Smooth muscle cell (in vitro differentiated cells): ENCODE data around the gene RBM39. TPM values are rescaled to one million over a fixed set of nuclear protein-coding genes. Genes with fewer than 3 reads are reported as not detected.

Experiments
- DNase-seq: peaks from one replicate; lab custom pipeline; 2025; ENCODE audit not compliant: unreplicated experiment; lab: John Stamatoyannopoulos, UW
- H2AFZ ChIP-seq: fragments of 200-600 bp; sonication (generic); 2 replicates; pipeline ENCODE4 v1.6.0; 2016; ENCODE audit warnings: antibody characterized with exemption, low read depth, mild to moderate bottlenecking
- H3F3A ChIP-seq: fragments of 200-600 bp; sonication (generic); 2 replicates; pipeline ENCODE4 v1.6.0; 2017; ENCODE audit warnings: antibody characterized with exemption, low read depth
- H3K27ac ChIP-seq: fragments of 200-600 bp; sonication (generic); 2 replicates; pipeline ENCODE4 v1.5.1; 2016; ENCODE audit warnings: low read depth, mild to moderate bottlenecking
- H3K27me3 ChIP-seq: fragments of 200-600 bp; sonication (generic); 2 replicates; pipeline ENCODE4 v1.6.1; 2016; ENCODE audit warnings: low read depth, mild to moderate bottlenecking
- H3K36me3 ChIP-seq: fragments of 200-600 bp; sonication (generic); 2 replicates; pipeline ENCODE4 v1.5.1; 2016; ENCODE audit warnings: low read depth
- H3K4me1 ChIP-seq: fragments of 200-600 bp; sonication (generic); 2 replicates; pipeline ENCODE4 v1.5.1; 2016; ENCODE audit warnings: low read depth
- H3K4me2 ChIP-seq: fragments of 200-600 bp; sonication (generic); 2 replicates; pipeline ENCODE4 v1.6.0; 2016; ENCODE audit warnings: mild to moderate bottlenecking
- H3K4me3 ChIP-seq: fragments of 200-600 bp; sonication (generic); 2 replicates; pipeline ENCODE4 v1.5.1; 2016; ENCODE audit warnings: mild to moderate bottlenecking
- H3K79me2 ChIP-seq: fragments of 200-600 bp; sonication (generic); 2 replicates; pipeline ENCODE4 v1.6.0; 2016; ENCODE audit warnings: low read depth, mild to moderate bottlenecking
- H3K9ac ChIP-seq: fragments of 200-600 bp; sonication (generic); 2 replicates; pipeline ENCODE4 v1.6.0; 2016; ENCODE audit warnings: low read depth
- H3K9me3 ChIP-seq: fragments of 200-600 bp; sonication (generic); replicated peaks from 2 replicates; pipeline ENCODE4 v1.5.1; 2016; ENCODE audit warnings: low read depth
- H4K20me1 ChIP-seq: fragments of 200-600 bp; sonication (generic); 2 replicates; pipeline ENCODE4 v1.6.0; 2016; ENCODE audit warnings: low read depth
- CTCF ChIP-seq: fragments of 200-600 bp; sonication (generic); IDR thresholded peaks from 2 replicates; pipeline ENCODE4 v1.5.1; 2017; ENCODE audit warnings: borderline replicate concordance, mild to moderate bottlenecking, antibody characterized with exemption; ENCODE audit not compliant: insufficient read depth, poor library complexity, severe bottlenecking
- WGBS: methylation state at CpG from one replicate; pipeline ENCODE4 v1.1.7; 2016; ENCODE audit warnings: low lambda C conversion rate; 5-methylcytosine and 5-hydroxymethylcytosine counted together
- polyA plus RNA-seq: library from polyadenylated mRNA; unstranded; fragments of >200 nt; fragmentation: Nextera tagmentation; extraction: Ambion mirVana; gene quantifications from 2 replicates; pipeline ENCODE4 v1.2.1, GENCODE V29; 2016
- total RNA-seq: library from RNA; depleted of rRNA; stranded (reverse); fragments of >200 nt; gene quantifications from 2 replicates; pipeline ENCODE4 v1.2.3, GENCODE V29; 2014

RBM39 gene
- total and polyA plus RNA-seq, 2 experiments from 2014 or later, result 139 to 408 TPM

GRCh38 chr20:35698298-35699126 is 43.5 kb downstream of the RBM39 start:
- no peak for DNase-seq
- Histone ChIP-seq H3K9ac (peak overlapping the region; percentile 94), H4K20me1 (peaks cover 19% of the 10 kb centered on the region), H3K27me3 (no peaks in the 10 kb centered on the region), H3F3A (peaks cover 32% of the 10 kb centered on the region), H3K4me2 (peak overlapping the region; percentile 93), H3K4me3 (peak overlapping the region; percentile 81), H3K27ac (peak overlapping the region; percentile 94), H3K36me3 (peaks cover 4% of the 10 kb centered on the region), H3K9me3 (no peaks in the 10 kb centered on the region), H2AFZ (peak overlapping the region; percentile 80), H3K79me2 (peaks cover 10% of the 10 kb centered on the region), H3K4me1 (peaks cover 10% of the 10 kb centered on the region)
- whole genome bisulfite sequencing, result 11% methylated on average over 37 of the region's 37 CpGs
- TF ChIP-seq CTCF, result no peak

GRCh38 chr20:35697696-35698297 is 44.3 kb downstream of the RBM39 start:
- H3K36me3 ChIP-seq, result no peaks in the 10 kb centered on the region
- TF ChIP-seq CTCF, result no peak
- DNase-seq, result no peak
- H2AFZ ChIP-seq, result no peak overlapping the region
- peaks cover 12% of the 10 kb centered on the region for H4K20me1 ChIP-seq
- H3K27ac ChIP-seq, result no peak overlapping the region
- peaks cover 10% of the 10 kb centered on the region for H3K4me1 ChIP-seq
- peak overlapping the region; percentile 81 for H3K4me3 ChIP-seq
- H3K4me2 ChIP-seq, result peak overlapping the region; percentile 93
- 89% methylated on average over 9 of the region's 9 CpGs for WGBS
- H3K27me3 ChIP-seq, result no peaks in the 10 kb centered on the region
- peaks cover 25% of the 10 kb centered on the region for H3F3A ChIP-seq
- no peak overlapping the region for H3K9ac ChIP-seq
- peaks cover 9% of the 10 kb centered on the region for H3K79me2 ChIP-seq
- H3K9me3 ChIP-seq, result no peaks in the 10 kb centered on the region

- H3K4me1 ChIP-seq, result peaks cover 10% of the 10 kb centered on the region
- H3K27ac ChIP-seq, result no peak overlapping the region
- 95% methylated on average over 4 of the region's 4 CpGs for WGBS
- H3K9me3 ChIP-seq, result no peaks in the 10 kb centered on the region
- peaks cover 9% of the 10 kb centered on the region for H3K79me2 ChIP-seq
- no peaks in the 10 kb centered on the region for H3K36me3 ChIP-seq
- no peak overlapping the region for H3K4me2 ChIP-seq
- H3F3A ChIP-seq, result peaks cover 9% of the 10 kb centered on the region
- no peak for DNase-seq
- H3K9ac ChIP-seq, result no peak overlapping the region
- no peaks in the 10 kb centered on the region for H4K20me1 ChIP-seq
- no peak for TF ChIP-seq CTCF
- H2AFZ ChIP-seq, result no peak overlapping the region
- no peak overlapping the region for H3K4me3 ChIP-seq
- H3K27me3 ChIP-seq, result no peaks in the 10 kb centered on the region
Observed at GRCh38 chr20:35695978-35696377, 46.1 kb downstream of the RBM39 start.
